Heart left ventricle (tissue), 13 donors: ENCODE measurements around the gene ANKDD1B.

Experiments used
- POLR2A ChIP-seq, 2 donors: fragments of 450-650 bp; IDR thresholded peaks; one replicate each; pipeline ENCODE4 v1.6.1; 2017; ENCODE audit warnings: antibody characterized with exemption in 2 of 2, mild to moderate bottlenecking in 2 of 2, moderate library complexity in 2 of 2
- TF ChIP-seq, protein P1 (sequence below), 12 donors: fragments of 200-600 bp; sonication (generic) in 4 of 12; IDR thresholded peaks; one replicate each; pipeline versions ENCODE4 v1.5.0 to v1.8.0; 2018 to 2022; ENCODE audit warnings: antibody characterized with exemption in 12 of 12, mild to moderate bottlenecking in 5 of 12
- donor health status: ischemic (EF 13 %, LVEDD 7.1; RV severe dilation, severe dysfunction).
- donor health status: DM: no; HTN: yes; CAD: no.
- donor health status: DM: no; HTN: no; CAD: no.
- donor health status: ischemic (EF 25% LVEDD 6.9; RV normal size, moderate dysfunction).
- donor health status: ischemic (EF 25% LVEDD 5.7; RV mildly dilated, moderate dysfunction).
- donor health status: ischemic (EF 35%, LVEDD 5.7; RV mildly dilated, moderate dysfunction).
- donor health status: nonischemic (EF 11% LVEDD 7.7; RV severe dilation, severe dysfunction).
- donor health status: DM: yes; HTN: yes; CAD: no.
- donor health status: PGD.
- donor health status: ischemic (EF 29% LVEDD 5.4; RV normal size, mild dysfunction).
- donor health status: nonischemic (EF 23%, LVEDD 6.1; RV moderate dilation, normal function).

DNA sequence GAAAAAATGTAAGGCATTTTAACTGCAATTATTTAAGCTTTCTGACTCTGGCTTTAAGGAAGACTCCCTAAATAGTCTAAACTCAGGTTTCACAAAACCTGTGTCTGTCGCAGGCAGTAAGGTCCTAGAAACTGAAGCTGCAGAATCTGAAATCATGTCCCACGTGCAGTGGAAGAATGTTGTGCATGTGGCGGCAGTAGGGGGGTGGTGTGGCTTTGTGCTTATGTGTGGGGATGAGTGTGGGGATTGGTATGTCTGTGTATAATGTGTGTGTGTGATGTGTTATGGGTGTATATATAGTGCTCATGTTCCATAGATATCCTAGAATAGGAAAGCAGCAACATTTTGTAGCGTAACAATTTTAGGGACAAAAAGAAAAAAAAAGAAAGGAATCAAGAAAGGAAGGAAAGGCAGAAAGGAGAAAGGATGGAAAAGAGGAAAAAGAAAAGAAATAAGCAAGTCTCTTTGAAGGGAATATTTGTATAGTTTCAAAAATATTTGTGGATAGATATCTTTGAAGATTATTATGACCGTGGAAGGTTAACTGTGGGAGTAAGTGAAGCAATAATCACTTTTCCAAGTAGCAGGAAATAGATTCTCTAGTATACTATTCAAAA, 6.6 kb downstream of the ANKDD1B start:
- TF ChIP-seq, protein P1, sequence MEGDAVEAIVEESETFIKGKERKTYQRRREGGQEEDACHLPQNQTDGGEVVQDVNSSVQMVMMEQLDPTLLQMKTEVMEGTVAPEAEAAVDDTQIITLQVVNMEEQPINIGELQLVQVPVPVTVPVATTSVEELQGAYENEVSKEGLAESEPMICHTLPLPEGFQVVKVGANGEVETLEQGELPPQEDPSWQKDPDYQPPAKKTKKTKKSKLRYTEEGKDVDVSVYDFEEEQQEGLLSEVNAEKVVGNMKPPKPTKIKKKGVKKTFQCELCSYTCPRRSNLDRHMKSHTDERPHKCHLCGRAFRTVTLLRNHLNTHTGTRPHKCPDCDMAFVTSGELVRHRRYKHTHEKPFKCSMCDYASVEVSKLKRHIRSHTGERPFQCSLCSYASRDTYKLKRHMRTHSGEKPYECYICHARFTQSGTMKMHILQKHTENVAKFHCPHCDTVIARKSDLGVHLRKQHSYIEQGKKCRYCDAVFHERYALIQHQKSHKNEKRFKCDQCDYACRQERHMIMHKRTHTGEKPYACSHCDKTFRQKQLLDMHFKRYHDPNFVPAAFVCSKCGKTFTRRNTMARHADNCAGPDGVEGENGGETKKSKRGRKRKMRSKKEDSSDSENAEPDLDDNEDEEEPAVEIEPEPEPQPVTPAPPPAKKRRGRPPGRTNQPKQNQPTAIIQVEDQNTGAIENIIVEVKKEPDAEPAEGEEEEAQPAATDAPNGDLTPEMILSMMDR (IDR thresholded peaks at IDR 0.05): no peak
- TF ChIP-seq POLR2A (IDR thresholded peaks at IDR 0.05): no peak
